HCT116 (cell line): ENCODE results near the gene CCL13. TPM values are rescaled to one million over a fixed set of nuclear protein-coding genes. Genes with fewer than 3 reads are reported as not detected.

Source experiments
- ATAC-seq: fragments of 200-7000 bp; cut with Tn5 transposase; 2 replicates; pipeline ENCODE4 v1.9.1; 2020; ENCODE audit warnings: mild to moderate bottlenecking, moderate library complexity
- BruUV-seq: library from RNA; stranded (reverse); fragments of 400-500 nt; replicated peaks from 2 replicates; lab custom pipeline; 2021; lab: Mats Ljungman, UMichigan
- CTCF ChIA-PET: fragments of 300-600 bp; sonication (Branson Sonifier 250); formaldehyde crosslinking; loops from one replicate; lab custom pipeline; 2021; ENCODE audit warnings: antibody characterized with exemption; lab: Charles Lee
- POLR2A ChIA-PET: fragments of 300-600, 350-600 bp; sonication (Branson Sonifier 250); formaldehyde crosslinking; loops from one replicate; lab custom pipeline; 2021; ENCODE audit warnings: antibody characterized with exemption; lab: Charles Lee
- RAD21 ChIA-PET, 2 experiments: fragments of 300-600 bp; sonication (Branson Sonifier 250); formaldehyde crosslinking; loops; one replicate each; lab custom pipeline; 2023; ENCODE audit warnings: low total read pairs in 2 of 2; ENCODE audit not compliant: uncharacterized antibody in 2 of 2, unreplicated experiment in 2 of 2, low non-redundant PET in 1 of 2; lab: Charles Lee
- DNase-seq: peaks from one replicate; pipeline ENCODE4 v3.0.0-alpha.2; 2010; ENCODE audit warnings: low read depth, low spot score
- H2AFZ ChIP-seq: fragments of 200-600 bp; shearing (Covaris generic), sonication (generic); 2 replicates; pipeline ENCODE4 v1.6.1; 2017; ENCODE audit warnings: low read depth, mixed run types, mixed read lengths, antibody characterized with exemption, low read length; ENCODE audit not compliant: poor library complexity, severe bottlenecking
- H3K27ac ChIP-seq: 2 replicates; pipeline ENCODE4 v1.5.1; 2012; ENCODE audit warnings: low read depth, low read length
- H3K27me3 ChIP-seq: fragments of 200-600 bp; sonication (generic); 2 replicates; pipeline ENCODE4 v1.6.1; 2016; ENCODE audit warnings: mixed run types, low read length, mixed read lengths; ENCODE audit not compliant: insufficient read depth
- H3K36me3 ChIP-seq, 2 experiments: fragments of 200-500 bp in 1 of 2; fragments of 200-600 bp in 1 of 2; sonication (Bioruptor generic) in 1 of 2; sonication (generic) in 1 of 2; 2 replicates each; pipeline versions ENCODE4 v1.5.1 to v1.6.1; 2014 to 2016; ENCODE audit warnings: low read length in 2 of 2, inconsistent platforms in 1 of 2, mixed read lengths in 1 of 2, mixed run types in 1 of 2; ENCODE audit not compliant: insufficient read depth in 2 of 2, control insufficient read depth in 1 of 2
- H3K4me1 ChIP-seq, 2 experiments: fragments of 200-600 bp in 1 of 2; sonication (generic) in 1 of 2; 2 replicates each; pipeline versions ENCODE4 v1.5.1 to v1.6.1; 2012 to 2017; ENCODE audit warnings: low read length in 2 of 2, inconsistent platforms in 1 of 2, mild to moderate bottlenecking in 1 of 2, mixed read lengths in 1 of 2, mixed run types in 1 of 2, moderate library complexity in 1 of 2; ENCODE audit not compliant: insufficient read depth in 2 of 2, control insufficient read depth in 1 of 2
- H3K4me2 ChIP-seq: fragments of 200-600 bp; sonication (generic); 2 replicates; pipeline ENCODE4 v1.6.1; 2017; ENCODE audit warnings: mixed run types, low read length, mixed read lengths
- H3K4me3 ChIP-seq, 2 experiments: fragments of 200-600 bp in 1 of 2; sonication (generic) in 1 of 2; replicated peaks in 1 of 2; 2 replicates each; pipeline ENCODE4 v1.5.1; 2011 to 2016; ENCODE audit warnings: low read length in 2 of 2, control low read depth in 1 of 2, low read depth in 1 of 2, mild to moderate bottlenecking in 1 of 2, mixed read lengths in 1 of 2, mixed run types in 1 of 2
- H3K79me2 ChIP-seq: fragments of 200-600 bp; sonication (generic); 2 replicates; pipeline ENCODE4 v1.6.1; 2017; ENCODE audit warnings: mild to moderate bottlenecking, mixed run types, low read length, moderate library complexity, mixed read lengths; ENCODE audit not compliant: insufficient read depth
- H3K9ac ChIP-seq: fragments of 200-600 bp; sonication (generic); 2 replicates; pipeline ENCODE4 v1.6.1; 2016; ENCODE audit warnings: low read length, mixed read lengths
- H3K9me2 ChIP-seq: fragments of 200-600 bp; sonication (generic), shearing (Covaris generic); 2 replicates; pipeline ENCODE4 v1.6.1; 2017; ENCODE audit warnings: mixed run types, mild to moderate bottlenecking, moderate library complexity; ENCODE audit not compliant: insufficient read depth
- H3K9me3 ChIP-seq, 2 experiments: fragments of 200-500 bp in 1 of 2; fragments of 200-600 bp in 1 of 2; sonication (Bioruptor generic) in 1 of 2; sonication (generic) in 1 of 2; 2 replicates each; pipeline ENCODE4 v1.6.1; 2014 to 2017; ENCODE audit warnings: low read length in 2 of 2, mixed read lengths in 2 of 2, inconsistent platforms in 1 of 2, low read depth in 1 of 2, mild to moderate bottlenecking in 1 of 2, mixed run types in 1 of 2, moderate library complexity in 1 of 2; ENCODE audit not compliant: control insufficient read depth in 1 of 2, insufficient read depth in 1 of 2
- H4K20me1 ChIP-seq: fragments of 200-600 bp; sonication (generic), shearing (Covaris generic); 2 replicates; pipeline ENCODE4 v1.6.1; 2017; ENCODE audit warnings: mixed run types, mild to moderate bottlenecking, moderate library complexity; ENCODE audit not compliant: insufficient read depth
- CBX3 ChIP-seq: IDR thresholded peaks from 2 replicates; pipeline ENCODE4 v1.6.1; 2012; ENCODE audit warnings: low read depth
- ELF1 ChIP-seq: IDR thresholded peaks from 2 replicates; pipeline ENCODE4 v1.6.1; 2012; ENCODE audit warnings: low read depth, borderline replicate concordance
- FOSL1 ChIP-seq: IDR thresholded peaks from 2 replicates; pipeline ENCODE4 v1.6.1; 2012; ENCODE audit warnings: low read depth
- POLR2A ChIP-seq: IDR thresholded peaks from 2 replicates; pipeline ENCODE4 v1.7.0; 2011; ENCODE audit warnings: borderline replicate concordance; ENCODE audit not compliant: insufficient read depth, insufficient read length; ENCODE audit errors: extremely low read depth
- POLR2AphosphoS5 ChIP-seq: IDR thresholded peaks from 2 replicates; pipeline ENCODE4 v1.6.1; 2011; ENCODE audit warnings: mild to moderate bottlenecking, low read depth, low read length, moderate library complexity
- RAD21 ChIP-seq: IDR thresholded peaks from 2 replicates; pipeline ENCODE4 v1.6.1; 2012; ENCODE audit warnings: low read depth, mild to moderate bottlenecking
- SIN3A ChIP-seq: IDR thresholded peaks from 2 replicates; pipeline ENCODE4 v1.6.1; 2012; ENCODE audit warnings: low read depth
- TCF7L2 ChIP-seq: IDR thresholded peaks from 2 replicates; pipeline ENCODE4 v1.7.0; 2011; ENCODE audit warnings: borderline replicate concordance, inconsistent platforms; ENCODE audit not compliant: insufficient read depth, insufficient read length; ENCODE audit errors: extremely low read depth
- YY1 ChIP-seq: IDR thresholded peaks from 2 replicates; pipeline ENCODE4 v1.6.1; 2011; ENCODE audit warnings: low read length, low read depth, moderate library complexity, mild to moderate bottlenecking; ENCODE audit not compliant: insufficient replicate concordance; ENCODE audit errors: extremely low read depth
- ZNF274 ChIP-seq: fragments of 200-500 bp; sonication (Bioruptor generic); IDR thresholded peaks from 2 replicates; pipeline ENCODE4 v1.6.1; 2014; ENCODE audit warnings: mild to moderate bottlenecking, low read depth, low read length, inconsistent platforms
- intact Hi-C: fragments of 100-400 bp; cut with micrococcal nuclease; formaldehyde crosslinking; loops from 2 replicates; pipeline ENCODE4 v1.10.0; 2022
- total RNA-seq: library from RNA; stranded (reverse); gene quantifications from one replicate; pipeline ENCODE4 v1.2.1, GENCODE V29; 2021; ENCODE audit not compliant: unreplicated experiment
- TF ChIP-seq, protein P1 (sequence below): IDR thresholded peaks from 2 replicates; pipeline ENCODE4 v1.6.1; 2012; ENCODE audit warnings: low read depth
- TF ChIP-seq, protein P2 (sequence below), 3 experiments: fragments of 200-600 bp in 1 of 3; sonication (generic) in 1 of 3; IDR thresholded peaks in 2 of 3; conservative IDR thresholded peaks in 1 of 3; 2 replicates each; pipeline ENCODE4 v1.5.1; 2012 to 2017; ENCODE audit warnings: low read depth in 2 of 3, low read length in 2 of 3, antibody characterized with exemption in 1 of 3, borderline replicate concordance in 1 of 3, control low read depth in 1 of 3, mild to moderate bottlenecking in 1 of 3, mixed read lengths in 1 of 3, mixed run types in 1 of 3, moderate library complexity in 1 of 3; ENCODE audit not compliant: insufficient read depth in 1 of 3
- TF ChIP-seq, protein P3 (sequence below): IDR thresholded peaks from 2 replicates; pipeline ENCODE4 v1.6.1; 2012

Gene CCL13
- total RNA-seq, 1 experiment from 2014 or later: not detected

DNA sequence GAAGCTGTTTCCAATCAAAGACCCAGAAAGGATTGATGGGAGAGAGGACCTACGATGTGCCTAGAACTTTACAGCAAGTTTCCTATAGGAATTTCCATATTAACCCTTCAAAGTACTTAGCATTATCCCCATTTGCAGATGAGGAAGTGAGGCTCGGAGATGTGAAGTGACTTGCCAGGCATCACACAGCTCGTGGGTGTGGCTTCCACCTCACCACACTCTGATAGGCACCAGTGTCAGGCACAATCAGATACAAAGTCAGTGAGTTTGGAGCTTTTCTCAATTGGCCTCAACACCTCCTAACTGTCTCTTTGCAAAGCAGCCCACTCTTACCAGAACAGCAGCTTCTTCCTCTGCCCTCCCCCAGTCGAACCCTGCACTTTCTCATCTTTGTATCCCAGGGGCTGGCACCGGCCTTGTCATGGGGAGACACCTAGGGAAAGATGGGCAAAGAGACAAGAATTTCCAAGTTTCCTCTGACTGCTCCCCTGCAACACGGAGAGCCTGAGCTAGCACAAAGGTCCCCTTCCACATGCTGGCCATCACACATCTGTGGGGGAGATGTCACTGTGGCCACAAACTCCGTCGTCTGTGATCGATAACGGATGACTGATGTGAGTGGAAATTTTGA, 44.1 kb downstream of the CCL13 start:
- Histone ChIP-seq H3K4me2 (no peak overlapping the region), H2AFZ (no peak overlapping the region), H3K36me3 (no peaks in the 10 kb centered on the region), H3K4me1 (no peaks in the 10 kb centered on the region), H3K27ac (no peak overlapping the region), H4K20me1 (no peaks in the 10 kb centered on the region), H3K27me3 (peaks cover 36% of the 10 kb centered on the region), H3K4me3 (no peak overlapping the region), H3K9me3 (no peaks in the 10 kb centered on the region), H3K9ac (no peak overlapping the region), H3K9me2 (no peaks in the 10 kb centered on the region), H3K79me2 (no peaks in the 10 kb centered on the region)
- TF ChIP-seq, protein P1, sequence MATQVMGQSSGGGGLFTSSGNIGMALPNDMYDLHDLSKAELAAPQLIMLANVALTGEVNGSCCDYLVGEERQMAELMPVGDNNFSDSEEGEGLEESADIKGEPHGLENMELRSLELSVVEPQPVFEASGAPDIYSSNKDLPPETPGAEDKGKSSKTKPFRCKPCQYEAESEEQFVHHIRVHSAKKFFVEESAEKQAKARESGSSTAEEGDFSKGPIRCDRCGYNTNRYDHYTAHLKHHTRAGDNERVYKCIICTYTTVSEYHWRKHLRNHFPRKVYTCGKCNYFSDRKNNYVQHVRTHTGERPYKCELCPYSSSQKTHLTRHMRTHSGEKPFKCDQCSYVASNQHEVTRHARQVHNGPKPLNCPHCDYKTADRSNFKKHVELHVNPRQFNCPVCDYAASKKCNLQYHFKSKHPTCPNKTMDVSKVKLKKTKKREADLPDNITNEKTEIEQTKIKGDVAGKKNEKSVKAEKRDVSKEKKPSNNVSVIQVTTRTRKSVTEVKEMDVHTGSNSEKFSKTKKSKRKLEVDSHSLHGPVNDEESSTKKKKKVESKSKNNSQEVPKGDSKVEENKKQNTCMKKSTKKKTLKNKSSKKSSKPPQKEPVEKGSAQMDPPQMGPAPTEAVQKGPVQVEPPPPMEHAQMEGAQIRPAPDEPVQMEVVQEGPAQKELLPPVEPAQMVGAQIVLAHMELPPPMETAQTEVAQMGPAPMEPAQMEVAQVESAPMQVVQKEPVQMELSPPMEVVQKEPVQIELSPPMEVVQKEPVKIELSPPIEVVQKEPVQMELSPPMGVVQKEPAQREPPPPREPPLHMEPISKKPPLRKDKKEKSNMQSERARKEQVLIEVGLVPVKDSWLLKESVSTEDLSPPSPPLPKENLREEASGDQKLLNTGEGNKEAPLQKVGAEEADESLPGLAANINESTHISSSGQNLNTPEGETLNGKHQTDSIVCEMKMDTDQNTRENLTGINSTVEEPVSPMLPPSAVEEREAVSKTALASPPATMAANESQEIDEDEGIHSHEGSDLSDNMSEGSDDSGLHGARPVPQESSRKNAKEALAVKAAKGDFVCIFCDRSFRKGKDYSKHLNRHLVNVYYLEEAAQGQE: no peak
- TF ChIP-seq, protein P2, sequence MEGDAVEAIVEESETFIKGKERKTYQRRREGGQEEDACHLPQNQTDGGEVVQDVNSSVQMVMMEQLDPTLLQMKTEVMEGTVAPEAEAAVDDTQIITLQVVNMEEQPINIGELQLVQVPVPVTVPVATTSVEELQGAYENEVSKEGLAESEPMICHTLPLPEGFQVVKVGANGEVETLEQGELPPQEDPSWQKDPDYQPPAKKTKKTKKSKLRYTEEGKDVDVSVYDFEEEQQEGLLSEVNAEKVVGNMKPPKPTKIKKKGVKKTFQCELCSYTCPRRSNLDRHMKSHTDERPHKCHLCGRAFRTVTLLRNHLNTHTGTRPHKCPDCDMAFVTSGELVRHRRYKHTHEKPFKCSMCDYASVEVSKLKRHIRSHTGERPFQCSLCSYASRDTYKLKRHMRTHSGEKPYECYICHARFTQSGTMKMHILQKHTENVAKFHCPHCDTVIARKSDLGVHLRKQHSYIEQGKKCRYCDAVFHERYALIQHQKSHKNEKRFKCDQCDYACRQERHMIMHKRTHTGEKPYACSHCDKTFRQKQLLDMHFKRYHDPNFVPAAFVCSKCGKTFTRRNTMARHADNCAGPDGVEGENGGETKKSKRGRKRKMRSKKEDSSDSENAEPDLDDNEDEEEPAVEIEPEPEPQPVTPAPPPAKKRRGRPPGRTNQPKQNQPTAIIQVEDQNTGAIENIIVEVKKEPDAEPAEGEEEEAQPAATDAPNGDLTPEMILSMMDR (IDR thresholded peaks at IDR 0.05 in 2 of 3, conservative IDR thresholded peaks at IDR 0.05 in 1 of 3; ENCODE audit: borderline replicate concordance in 1 of 3, insufficient read depth in 1 of 3, low read depth in 2 of 3, low read length in 2 of 3): no peak
- TF ChIP-seq RAD21 (no peak), TCF7L2 (no peak), FOSL1 (no peak), ZNF274 (no peak), SIN3A (no peak), POLR2AphosphoS5 (no peak), POLR2A (no peak), CBX3 (no peak), YY1 (no peak), ELF1 (no peak)
- TF ChIP-seq, protein P3, sequence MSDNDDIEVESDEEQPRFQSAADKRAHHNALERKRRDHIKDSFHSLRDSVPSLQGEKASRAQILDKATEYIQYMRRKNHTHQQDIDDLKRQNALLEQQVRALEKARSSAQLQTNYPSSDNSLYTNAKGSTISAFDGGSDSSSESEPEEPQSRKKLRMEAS: no peak
- POLR2A ChIA-PET: no interaction called here
- DNase-seq: no peak
- intact Hi-C loops: no loop called here
- CTCF ChIA-PET: no interaction called here
- no TSS peak for BruUV-seq
- no peak for ATAC-seq
- RAD21 ChIA-PET: no interaction called here
